ENCODE measurements around the gene ZNF860. TPM values are rescaled to one million over a fixed set of nuclear protein-coding genes. Genes with fewer than 3 reads are reported as not detected.

The ZNF860 gene
- total and polyA plus RNA-seq, 7 donors = under 0.01 to 1.3 (median 0.55) TPM; not detected in 1

- intact Hi-C loops (cut with DNase I) = no loop called here
- Histone ChIP-seq H3K4me1 (no peaks in the 10 kb centered on the region), H3K4me3 (no peak overlapping the region), H3K9me3 (no peaks in the 10 kb centered on the region), H3K27ac (no peak overlapping the region), H3K36me3 (no peaks in the 10 kb centered on the region), H3K27me3 (no peaks in the 10 kb centered on the region)
- no peak for DNase-seq
- TF ChIP-seq EP300 (IDR thresholded peaks at IDR 0.05) = no peak
- TF ChIP-seq POLR2AphosphoS5 (IDR thresholded peaks at IDR 0.05) = no peak
- no peak for TF ChIP-seq POLR2A (IDR thresholded peaks at IDR 0.05)
- no peak for TF ChIP-seq CTCF (IDR thresholded peaks at IDR 0.05)
- WGBS, 2 donors = 58 to 88% methylated on average over 6 of the region's 6 CpGs
Observed at GRCh38 chr3:32026593-32026992, 45.0 kb downstream of the ZNF860 start.

GRCh38 chr3:32037932-32038267, 56.4 kb downstream of the ZNF860 start:
- WGBS, 2 donors = 88 to 95% methylated on average over 3 of the region's 3 CpGs

GRCh38 chr3:32041316-32041715, 59.8 kb downstream of the ZNF860 start:
- TF ChIP-seq CTCF (IDR thresholded peaks at IDR 0.05) = no peak
- no peak for TF ChIP-seq POLR2AphosphoS5 (IDR thresholded peaks at IDR 0.05)
- no peak for TF ChIP-seq POLR2A (IDR thresholded peaks at IDR 0.05)
- no peak for TF ChIP-seq EP300 (IDR thresholded peaks at IDR 0.05)
- intact Hi-C loops (cut with DNase I) = no loop called here
- DNase-seq = no peak
- Histone ChIP-seq H3K9me3 (peaks cover 0 to 5% (median 0%) of the 10 kb centered on the region in 4 donors), H3K4me1 (peaks cover 0 to 16% (median 11%) of the 10 kb centered on the region in 4 donors), H3K36me3 (no peaks in the 10 kb centered on the region), H3K4me3 (no peak overlapping the region), H3K27ac (no peak overlapping the region), H3K27me3 (no peaks in the 10 kb centered on the region)
- WGBS, 2 donors = 49 to 85% methylated on average over 4 of the region's 4 CpGs

More at GRCh38 chr3:32037932-32038267, 56.4 kb downstream of the ZNF860 start:
- H3K27ac ChIP-seq = no peak overlapping the region
- H3K27me3 ChIP-seq = peaks cover 0 to 4% (median 0%) of the 10 kb centered on the region in 3 donors
- no peaks in the 10 kb centered on the region for H3K36me3 ChIP-seq
- TF ChIP-seq POLR2A (IDR thresholded peaks at IDR 0.05) (no peak), CTCF (IDR thresholded peaks at IDR 0.05) (no peak), POLR2AphosphoS5 (IDR thresholded peaks at IDR 0.05) (no peak), EP300 (IDR thresholded peaks at IDR 0.05) (no peak)
- DNase-seq = no peak
- no peaks in the 10 kb centered on the region for H3K4me1 ChIP-seq
- intact Hi-C loops (cut with DNase I) = no loop called here
- H3K9me3 ChIP-seq = peaks cover 0 to 5% (median 0%) of the 10 kb centered on the region in 4 donors
- no peak overlapping the region for H3K4me3 ChIP-seq

Small RNA genes lying within 50 kb of the gene (small RNA-seq; reads per million reads assigned to genes)
- gene RF00402 = 0 reads per million in 3 donors

Other genes with a start within 250 kb of the ZNF860 start
- 10 to 100 TPM in 3 of 4 donors, 1 to 10 TPM in 1; 7.8 to 77.7 (median 41.2) TPM for gene OSBPL10, start 488 bp upstream of the ZNF860 start, total RNA-seq
- gene OSBPL10, start 488 bp upstream of the ZNF860 start, polyA plus RNA-seq = 1 to 10 TPM; 2.3 to 8.5 (median 2.4) TPM
- gene GPD1L, start 124.9 kb downstream of the ZNF860 start, total RNA-seq = 10 to 100 TPM; 39.1 to 67.8 (median 53.2) TPM
- 10 to 100 TPM; 39.6 to 54.1 (median 42.6) TPM for gene GPD1L, start 124.9 kb downstream of the ZNF860 start, polyA plus RNA-seq